ENCODE data around the gene SPPL2C.

Gene SPPL2C

DNA sequence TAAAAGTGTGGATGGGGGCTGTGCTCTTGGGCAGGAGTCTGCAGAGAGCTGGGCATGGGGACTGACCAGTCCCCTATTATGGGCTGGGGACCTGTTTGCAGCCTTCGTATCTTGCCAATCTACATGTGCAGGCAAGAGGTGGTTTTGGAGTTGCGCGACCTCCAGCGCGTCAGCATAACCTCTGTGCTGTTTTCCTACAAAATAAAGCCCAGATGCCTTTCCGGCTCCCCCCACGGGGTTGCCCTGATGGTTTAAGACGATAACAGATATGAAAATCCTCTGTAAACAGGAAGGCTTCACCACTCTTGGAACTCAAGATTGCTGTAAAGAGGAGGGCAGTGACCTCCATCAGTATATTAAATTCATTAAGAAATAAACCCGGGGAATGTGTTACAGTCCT lies 16.5 kb upstream of the SPPL2C start:
- no peak for DNase-seq (ENCODE audit: low read depth in 3 of 3, low spot score in 1 of 3)

DNA sequence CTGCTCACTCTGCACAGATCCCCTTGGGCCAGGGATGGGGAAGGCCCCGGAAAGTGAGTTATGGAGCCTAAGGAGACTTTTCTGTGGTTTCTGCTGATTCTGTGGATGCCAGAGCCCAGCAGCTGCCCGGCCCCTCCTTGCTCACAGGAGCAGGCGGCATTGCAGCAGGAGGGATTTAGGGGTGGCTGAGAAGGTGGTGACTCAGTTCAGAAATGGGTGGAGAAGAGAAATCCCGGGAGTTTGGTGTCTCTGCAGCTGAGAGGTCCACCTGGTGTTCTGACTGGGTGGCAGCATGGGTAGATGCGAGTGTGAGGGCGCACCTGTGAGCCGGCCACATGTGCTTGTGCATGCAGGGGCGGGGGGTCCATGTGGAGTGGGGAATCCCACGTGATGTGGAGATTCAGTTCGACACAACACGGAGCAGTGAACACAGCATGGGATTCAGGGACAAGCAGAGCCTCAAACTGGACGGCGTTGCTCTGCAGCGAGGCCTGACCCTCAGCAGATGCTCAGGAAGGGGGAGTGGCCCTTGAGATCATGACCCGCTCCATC lies 16.0 kb upstream of the SPPL2C start:
- DNase-seq (ENCODE audit: low read depth in 3 of 3, low spot score in 1 of 3), result no peak

DNA sequence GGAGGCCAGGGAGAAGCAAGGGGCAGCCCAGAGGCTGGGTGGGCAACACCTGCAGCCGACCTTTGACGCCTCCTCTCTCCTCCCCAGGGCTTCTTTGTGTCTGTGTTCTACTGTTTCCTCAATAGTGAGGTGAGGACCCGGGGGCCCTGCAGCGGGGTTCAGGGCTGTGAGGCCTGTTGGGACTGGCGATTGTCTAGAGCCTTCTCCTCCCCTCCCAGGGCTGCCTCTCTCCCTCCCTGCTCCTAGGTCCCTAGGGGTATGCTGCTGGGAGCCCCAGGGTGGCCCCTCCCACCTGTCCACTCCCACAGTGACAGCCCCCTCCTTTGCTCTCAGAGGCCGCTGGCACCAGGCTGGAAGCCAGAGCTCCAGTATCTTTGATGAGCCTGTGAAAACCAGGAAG lies 10.8 kb upstream of the SPPL2C start:
- DNase-seq (ENCODE audit: low read depth in 3 of 3, low spot score in 1 of 3), result no peak

DNA sequence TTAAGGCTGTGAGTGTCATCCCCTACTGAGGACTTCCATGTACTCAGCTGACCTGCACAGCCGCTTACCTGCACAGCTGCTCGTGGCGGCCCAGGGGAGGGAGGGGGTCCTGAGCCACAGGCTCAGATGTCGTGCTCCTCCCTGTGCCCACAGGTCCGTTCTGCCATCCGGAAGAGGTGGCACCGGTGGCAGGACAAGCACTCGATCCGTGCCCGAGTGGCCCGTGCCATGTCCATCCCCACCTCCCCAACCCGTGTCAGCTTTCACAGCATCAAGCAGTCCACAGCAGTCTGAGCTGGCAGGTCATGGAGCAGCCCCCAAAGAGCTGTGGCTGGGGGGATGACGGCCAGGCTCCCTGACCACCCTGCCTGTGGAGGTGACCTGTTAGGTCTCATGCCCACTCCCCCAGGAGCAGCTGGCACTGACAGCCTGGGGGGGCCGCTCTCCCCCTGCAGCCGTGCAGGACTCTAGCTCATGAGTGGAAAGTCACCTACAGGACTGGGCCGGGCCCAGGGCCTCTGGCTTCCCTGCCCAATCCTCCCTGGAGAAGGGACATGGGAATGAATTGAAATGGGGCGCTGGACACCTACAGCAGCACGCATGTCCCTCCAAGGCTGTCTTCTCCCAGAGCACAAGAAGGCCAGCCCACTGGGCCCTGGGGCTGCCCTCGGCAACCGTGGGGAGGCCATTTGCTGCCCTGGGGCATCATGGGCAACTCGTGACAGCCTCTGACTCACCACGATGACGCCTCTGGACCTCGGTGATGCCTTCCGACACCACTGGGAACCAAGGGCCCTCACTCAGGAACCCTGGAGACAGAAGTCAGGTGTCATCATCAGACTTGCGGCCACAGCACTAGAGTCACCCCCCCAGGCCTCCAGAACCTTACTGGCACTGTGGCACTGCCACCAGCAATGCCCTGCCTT lies 9.9 kb upstream of the SPPL2C start:
- DNase-seq (ENCODE audit: low read depth in 3 of 3, low spot score in 1 of 3), result no peak

DNA sequence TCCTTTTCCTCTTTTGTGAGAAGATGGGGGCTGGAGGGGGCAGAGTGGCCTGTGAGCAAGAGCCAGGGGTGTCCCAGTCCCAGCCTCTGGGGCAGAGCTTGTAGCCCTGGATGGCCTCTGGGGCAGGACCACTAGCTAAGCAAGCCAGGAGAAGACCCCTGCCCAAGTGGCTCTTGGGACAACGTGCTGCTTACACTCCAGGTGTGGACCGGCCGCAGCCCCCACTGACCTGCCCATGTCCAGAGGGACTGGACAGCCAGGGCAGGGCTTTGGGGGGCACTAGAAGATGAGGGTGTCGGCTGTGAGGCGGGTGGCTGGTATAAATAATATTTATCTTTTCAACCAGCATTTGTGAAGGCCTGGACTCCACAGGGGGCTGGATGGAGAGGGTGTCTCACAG lies 9.2 kb upstream of the SPPL2C start:
- no peak for DNase-seq (ENCODE audit: low read depth in 3 of 3, low spot score in 1 of 3)

DNA sequence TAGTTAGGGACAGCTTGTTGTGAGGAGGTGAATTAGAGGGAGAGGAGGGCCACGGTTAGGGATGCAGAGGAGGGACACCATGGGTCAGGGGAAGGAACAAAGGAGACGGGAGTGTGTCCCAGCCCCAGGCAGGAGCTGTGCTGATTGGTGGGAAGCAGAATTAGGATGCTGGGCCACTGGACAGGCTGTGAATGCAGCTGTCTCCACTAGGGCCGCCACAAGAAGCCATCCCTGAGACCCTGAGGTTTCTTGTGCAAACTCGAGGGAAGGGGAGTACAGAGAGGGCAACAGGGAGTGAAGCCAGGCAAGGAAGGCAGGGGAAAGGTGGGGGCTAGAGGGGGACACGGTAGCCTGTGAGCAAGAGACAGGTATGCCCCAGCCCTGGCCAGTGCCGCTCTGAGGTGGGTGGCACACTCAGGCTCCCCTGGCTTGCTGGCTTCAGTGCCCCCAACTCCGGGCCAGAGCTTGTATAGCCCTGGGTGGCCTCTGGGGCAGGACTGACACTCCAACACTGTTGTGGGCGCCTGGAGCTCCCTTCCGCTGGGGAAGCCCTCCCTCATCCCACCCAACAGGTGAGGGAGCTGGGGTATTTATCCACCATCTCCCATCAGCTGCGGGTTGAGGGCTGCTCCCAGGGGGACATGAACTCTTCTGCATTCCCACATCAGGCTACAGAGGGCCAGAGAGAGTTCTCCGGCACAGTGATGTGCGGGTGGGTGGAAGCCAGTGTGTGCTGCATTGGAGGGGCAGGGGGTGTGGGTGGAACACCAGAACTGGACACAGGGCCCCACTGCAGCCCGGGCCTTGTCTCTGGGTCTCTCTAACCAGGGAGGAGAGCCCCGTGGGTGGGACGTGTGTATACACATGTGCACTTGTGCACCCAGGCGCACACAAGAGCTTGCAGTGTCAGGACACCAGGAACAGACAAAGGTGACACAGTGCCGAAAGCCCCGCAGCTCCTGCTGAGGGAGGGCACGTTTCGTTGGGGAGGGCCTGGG lies 8.3 kb upstream of the SPPL2C start:
- no peak for DNase-seq (ENCODE audit: low read depth in 3 of 3, low spot score in 1 of 3)

DNA sequence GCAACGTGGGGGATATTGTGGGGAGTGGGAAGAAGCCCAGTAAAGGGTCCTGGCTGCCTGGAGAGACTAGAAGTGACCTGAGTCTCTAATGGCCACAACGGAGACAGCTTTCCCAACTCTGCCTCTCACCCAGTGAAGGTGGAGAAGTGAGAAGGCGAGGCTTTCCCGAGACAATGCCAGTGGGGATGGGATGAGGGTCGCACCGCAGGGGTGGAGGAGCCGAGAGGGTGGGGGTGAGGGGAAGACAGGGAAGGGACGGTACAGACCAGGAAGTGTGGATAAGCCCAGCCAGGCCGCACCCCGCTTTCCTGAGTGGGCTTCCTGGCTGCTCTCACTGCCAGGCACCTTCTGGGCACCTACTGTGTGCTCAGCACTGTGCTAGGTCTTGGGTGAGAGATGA lies 7.5 kb upstream of the SPPL2C start:
- DNase-seq (ENCODE audit: low read depth in 3 of 3, low spot score in 1 of 3), result no peak

DNA sequence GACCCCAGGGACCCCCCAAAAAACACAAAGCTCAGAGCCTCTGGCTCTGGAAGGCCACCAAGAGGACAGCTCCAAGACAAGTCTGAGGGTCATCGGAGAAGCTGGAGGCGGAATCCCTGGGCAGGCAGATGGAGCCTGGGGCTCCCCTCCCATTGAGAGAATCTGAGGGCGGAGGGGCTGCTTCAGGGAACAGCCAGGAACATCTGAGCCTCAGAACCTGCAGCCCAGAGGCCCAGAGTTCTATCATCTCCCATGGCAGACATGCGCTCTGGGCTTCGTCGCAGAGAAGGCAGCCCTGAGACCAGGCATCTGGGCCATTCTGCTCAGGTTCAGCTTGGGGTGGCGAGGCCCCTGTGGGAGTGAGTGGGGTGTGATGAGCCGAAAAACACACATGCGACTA lies 7.1 kb upstream of the SPPL2C start:
- no peak for DNase-seq (ENCODE audit: low read depth in 3 of 3, low spot score in 1 of 3)

DNA sequence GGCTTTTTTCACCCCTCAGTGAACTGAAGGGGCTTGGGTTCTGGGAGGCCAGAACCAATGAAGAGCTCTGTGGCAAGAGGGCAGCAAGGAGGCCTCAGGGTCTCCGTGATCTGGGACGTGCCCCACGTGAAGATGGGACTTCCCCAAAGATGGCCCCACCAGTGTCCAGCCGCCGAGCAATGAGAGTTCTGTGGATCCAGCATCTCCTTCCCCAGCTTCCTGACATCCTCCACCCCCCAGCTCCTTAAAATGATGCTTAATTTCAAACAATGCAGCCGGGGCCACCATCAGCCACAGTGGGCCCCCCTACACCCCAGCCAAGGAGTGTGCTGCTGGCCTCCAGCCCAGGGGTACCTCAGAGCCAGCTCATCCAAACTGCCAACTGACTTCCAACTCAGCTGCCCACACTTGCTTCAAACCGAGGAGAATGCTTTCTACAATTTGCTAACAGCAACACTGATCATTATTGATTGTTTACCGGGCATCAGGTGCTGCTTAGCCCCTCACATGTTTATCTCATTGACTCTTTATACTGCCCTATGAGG lies 5.9 kb upstream of the SPPL2C start:
- DNase-seq (ENCODE audit: low read depth in 3 of 3, low spot score in 1 of 3), result no peak

DNA sequence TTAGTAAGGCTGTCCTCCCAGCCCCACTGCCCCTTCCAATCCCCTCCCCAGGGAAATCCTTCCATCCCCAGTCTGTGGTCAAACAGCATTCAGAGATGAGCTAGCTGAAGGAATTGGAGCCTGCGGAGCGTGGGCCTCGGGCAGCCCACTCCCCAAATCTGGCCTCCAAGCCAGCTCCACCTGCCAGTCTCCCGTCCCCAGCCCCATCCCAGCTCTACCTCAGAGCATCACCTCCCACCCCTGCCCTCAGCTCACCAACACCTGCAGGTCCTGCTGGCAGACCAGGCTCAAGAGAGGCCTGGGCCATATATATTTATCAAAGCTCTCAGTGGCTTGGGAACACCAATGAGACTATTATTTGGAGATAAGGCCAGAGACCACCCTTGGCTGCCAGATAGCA lies 5.2 kb upstream of the SPPL2C start:
- DNase-seq (ENCODE audit: low read depth in 3 of 3, low spot score in 1 of 3), result no peak

DNA sequence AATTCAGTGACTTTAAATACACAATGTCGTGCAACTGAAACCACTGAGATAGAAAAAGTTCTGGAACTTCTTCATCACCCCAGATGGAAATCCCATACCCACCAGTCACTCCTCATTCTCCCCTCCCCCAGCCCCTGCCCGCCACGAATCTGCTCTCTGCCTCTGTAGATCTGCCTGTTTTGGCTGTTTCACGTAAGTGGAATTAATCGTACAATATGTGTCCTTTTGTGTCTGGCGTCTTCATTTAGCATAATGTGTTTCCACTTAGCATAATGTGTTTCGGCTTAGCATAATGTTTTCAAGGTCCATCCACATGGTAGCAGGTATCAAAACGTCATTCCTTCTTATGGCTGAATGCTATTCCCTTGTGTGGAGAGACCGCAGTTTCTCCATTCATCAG lies 3.5 kb upstream of the SPPL2C start:
- no peak for DNase-seq (ENCODE audit: low read depth in 3 of 3, low spot score in 1 of 3)

DNA sequence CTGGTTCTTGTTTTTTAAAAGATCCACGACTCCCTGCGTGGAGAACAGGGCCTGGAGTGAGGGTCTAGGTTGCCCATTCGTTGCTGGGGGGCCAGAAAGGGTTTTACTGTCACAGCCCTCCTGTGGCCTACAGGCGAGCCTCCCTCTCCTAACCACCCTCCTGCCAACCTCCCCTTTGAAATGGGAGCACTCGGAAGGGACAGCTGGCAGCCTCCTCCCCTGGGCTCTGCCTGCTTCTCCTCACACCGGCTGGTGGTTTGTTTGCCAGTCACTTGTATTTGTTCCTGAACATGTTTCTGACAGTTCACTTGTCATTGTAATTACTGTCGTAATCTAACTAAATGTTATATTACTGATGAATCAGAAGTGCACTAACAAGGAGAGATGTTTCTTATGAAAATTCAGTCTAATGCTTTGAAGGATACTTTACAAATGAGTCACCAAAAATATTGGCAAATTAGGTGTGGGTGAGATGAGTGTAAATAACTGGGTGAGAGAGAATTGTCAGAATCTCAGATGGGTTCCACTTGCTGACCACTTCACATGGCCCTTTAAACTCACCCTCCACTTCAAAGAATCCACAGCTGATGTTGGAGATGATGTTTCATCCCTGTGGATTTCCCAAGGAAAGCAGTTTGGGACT lies 2.7 kb upstream of the SPPL2C start:
- no peak for DNase-seq (ENCODE audit: low read depth in 3 of 3, low spot score in 1 of 3)

DNA sequence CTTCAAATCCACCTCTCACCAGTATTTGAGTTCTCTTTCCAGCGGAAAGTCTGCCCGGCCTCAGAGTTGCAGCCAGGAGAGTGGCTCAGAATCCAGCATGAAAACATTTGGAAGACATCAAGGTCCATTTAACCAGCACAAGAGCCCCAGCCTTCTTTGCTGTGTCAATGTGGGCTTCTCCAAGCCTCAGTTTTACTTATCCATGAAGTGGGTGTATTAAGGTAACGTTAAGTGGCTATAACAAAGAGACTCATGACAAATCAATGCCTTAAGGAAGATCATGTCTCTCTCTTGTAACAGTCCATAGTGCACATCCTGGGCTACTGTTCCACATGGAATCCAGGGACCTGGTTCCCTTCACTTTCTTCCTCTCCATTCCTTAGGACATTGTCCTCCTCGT lies 959 bp upstream of the SPPL2C start:
- no peak for DNase-seq (ENCODE audit: low read depth in 3 of 3, low spot score in 1 of 3)

DNA sequence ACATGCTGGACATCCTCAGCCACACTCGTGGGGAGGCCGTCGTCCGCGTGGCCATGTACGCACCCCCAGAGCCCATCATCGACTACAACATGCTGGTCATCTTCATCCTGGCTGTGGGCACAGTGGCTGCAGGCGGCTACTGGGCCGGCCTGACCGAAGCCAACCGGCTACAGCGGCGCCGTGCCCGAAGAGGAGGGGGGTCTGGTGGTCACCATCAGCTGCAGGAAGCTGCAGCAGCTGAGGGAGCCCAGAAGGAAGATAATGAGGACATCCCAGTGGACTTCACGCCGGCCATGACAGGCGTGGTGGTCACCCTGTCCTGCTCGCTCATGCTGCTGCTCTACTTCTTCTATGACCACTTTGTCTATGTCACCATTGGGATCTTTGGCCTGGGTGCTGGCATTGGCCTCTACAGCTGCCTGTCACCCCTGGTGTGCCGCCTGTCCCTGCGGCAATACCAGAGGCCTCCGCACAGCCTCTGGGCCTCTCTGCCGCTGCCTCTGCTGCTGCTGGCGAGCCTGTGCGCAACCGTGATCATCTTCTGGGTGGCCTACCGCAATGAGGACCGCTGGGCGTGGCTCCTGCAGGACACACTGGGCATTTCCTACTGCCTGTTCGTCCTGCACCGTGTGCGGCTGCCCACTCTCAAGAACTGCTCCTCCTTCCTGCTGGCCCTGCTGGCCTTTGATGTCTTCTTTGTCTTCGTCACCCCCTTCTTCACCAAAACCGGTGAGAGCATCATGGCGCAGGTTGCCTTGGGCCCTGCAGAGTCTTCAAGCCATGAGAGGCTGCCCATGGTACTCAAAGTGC lies 900 bp downstream of the SPPL2C start:
- DNase-seq (ENCODE audit: low read depth in 3 of 3, low spot score in 1 of 3), result no peak

DNA sequence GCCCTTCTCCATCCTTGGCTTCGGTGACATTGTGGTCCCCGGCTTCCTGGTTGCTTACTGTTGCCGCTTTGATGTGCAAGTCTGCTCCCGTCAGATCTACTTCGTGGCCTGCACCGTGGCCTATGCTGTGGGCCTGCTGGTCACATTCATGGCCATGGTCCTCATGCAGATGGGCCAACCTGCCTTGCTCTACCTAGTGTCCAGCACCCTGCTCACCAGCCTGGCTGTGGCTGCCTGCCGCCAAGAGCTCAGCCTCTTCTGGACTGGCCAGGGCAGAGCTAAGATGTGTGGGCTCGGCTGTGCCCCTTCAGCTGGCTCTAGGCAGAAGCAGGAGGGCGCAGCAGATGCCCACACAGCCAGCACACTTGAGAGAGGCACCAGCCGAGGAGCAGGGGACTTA lies 1.5 kb downstream of the SPPL2C start:
- DNase-seq (ENCODE audit: low read depth in 3 of 3, low spot score in 1 of 3), result no peak

DNA sequence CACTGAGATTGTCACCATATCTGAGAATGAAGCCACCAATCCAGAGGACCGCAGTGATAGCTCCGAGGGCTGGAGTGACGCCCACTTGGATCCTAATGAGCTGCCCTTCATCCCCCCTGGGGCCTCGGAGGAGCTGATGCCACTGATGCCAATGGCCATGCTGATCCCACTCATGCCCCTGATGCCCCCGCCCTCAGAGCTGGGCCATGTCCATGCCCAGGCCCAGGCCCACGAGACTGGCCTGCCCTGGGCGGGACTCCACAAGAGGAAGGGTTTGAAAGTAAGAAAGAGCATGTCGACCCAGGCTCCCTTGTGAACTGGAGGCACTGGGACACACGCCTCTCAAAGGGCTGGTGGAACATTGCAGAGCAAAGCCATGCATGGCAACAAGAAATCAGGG lies 2.0 kb downstream of the SPPL2C start:
- no peak for DNase-seq (ENCODE audit: low read depth in 3 of 3, low spot score in 1 of 3)

DNA sequence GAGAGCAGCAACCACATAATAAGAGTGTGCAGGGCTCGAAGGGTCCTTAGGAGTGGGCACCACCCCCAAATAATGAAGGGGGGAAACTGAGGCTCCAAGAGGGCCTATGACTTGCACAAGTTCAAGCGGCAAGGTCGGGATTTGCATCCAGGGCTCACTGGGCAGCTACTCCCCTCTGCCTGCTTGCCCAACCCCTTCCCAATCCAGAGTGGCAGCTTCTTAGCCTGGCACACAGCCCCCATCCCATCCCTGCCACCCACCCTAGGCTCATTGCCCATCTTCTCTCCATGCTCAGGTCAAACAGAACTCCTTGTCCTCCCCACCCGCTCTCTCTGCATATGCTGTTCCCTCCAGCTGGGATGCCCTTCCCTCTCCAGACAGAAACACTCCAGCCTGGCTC lies 2.4 kb downstream of the SPPL2C start:
- DNase-seq (ENCODE audit: low read depth in 3 of 3, low spot score in 1 of 3), result no peak

DNA sequence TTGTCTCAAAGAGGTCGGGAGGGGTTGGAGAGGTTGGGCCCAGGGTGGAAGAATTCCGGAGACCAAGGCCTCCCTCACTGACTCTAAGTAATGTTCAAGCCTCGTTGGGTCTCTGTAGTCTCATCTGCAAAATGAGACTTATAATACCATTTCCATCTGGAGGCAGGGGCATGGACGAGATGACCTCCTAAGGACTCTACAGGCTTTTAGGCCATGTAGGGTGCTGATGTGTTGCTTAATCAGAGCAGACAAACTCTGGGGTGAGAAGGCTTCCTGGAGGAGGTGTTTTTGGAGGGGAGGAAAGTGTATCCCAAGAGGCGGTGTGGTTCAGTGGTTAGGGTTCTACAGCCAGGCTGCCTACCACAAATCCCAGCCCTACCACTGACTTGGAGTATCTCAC lies 3.1 kb downstream of the SPPL2C start:
- no peak for DNase-seq (ENCODE audit: low read depth in 3 of 3, low spot score in 1 of 3)

DNA sequence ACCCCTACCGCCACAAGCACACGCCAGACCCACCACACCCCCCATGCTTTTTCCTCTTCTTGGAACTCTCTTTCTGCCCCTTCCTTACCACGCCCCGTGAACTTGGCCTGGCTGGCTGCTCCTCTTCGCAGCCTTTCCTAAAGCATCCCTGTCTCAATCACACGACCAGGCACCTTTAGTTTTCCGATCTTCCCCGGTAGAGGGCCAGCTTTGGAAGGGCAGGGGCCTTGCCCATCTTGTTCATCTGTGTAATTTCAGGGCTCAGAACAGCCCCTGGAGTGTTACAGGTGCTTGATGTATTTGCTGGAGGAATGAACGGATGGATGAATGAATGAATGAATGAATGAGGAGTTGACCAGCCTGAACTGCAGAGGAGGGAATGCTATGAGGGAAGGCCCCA lies 3.7 kb downstream of the SPPL2C start:
- no peak for DNase-seq (ENCODE audit: low read depth in 3 of 3, low spot score in 1 of 3)

DNA sequence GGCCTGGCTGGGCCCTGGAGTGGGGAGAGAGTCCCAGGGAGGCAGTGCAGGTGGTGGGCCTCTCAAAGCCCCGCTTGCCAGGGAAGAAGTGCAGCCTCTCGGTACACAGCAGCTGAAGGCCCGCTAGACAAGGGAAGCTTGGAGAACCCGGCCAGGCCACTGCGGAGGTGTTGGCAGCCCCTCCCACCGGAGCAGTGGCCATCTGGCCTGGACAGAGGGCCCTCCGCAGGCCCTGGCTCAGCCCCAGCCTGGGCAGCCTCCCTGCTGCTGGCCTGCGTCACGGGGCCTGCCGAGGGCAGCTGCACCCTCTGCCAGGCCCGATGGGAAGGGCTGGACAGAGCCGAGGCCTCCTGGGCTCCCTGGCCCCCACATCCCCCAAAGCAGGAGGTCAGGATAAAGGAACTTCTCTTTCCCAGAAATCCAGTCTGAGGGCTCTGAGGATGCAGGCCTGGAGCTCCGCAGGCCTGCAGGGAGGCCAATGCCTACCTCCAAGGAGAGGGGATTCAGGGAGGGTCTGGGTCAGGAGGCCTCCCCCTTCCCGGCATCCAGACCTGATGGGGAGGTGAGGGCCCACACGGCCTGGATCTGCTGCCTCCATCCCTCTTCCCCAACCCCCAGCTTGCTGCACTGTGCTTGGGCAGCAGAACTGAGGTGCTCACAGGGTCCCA lies 4.3 kb downstream of the SPPL2C start:
- DNase-seq (ENCODE audit: low read depth in 3 of 3, low spot score in 1 of 3), result no peak
